HG03442 (cell line): ENCODE measurements around the gene PDS5B.

Source experiments
- ATAC-seq: cut with Tn5 transposase; IDR thresholded peaks from one replicate; pipeline ENCODE4 v1.9.1; 2021; ENCODE audit warnings: mild to moderate bottlenecking, moderate library complexity; ENCODE audit not compliant: unreplicated experiment

Gene PDS5B

GRCh38 chr13:32589471-32589870 is 3.2 kb downstream of the PDS5B start:
- ATAC-seq, result no peak

GRCh38 chr13:32590266-32590665 is 4.0 kb downstream of the PDS5B start:
- ATAC-seq, result no peak

- ATAC-seq, result no peak
Observed at GRCh38 chr13:32592082-32592481, 5.8 kb downstream of the PDS5B start.

- ATAC-seq, result no peak
Observed at GRCh38 chr13:32594157-32594738, 8.0 kb downstream of the PDS5B start.

GRCh38 chr13:32595306-32595705 is 9.1 kb downstream of the PDS5B start:
- ATAC-seq, result no peak

- no peak for ATAC-seq
Observed at GRCh38 chr13:32600890-32601289, 14.6 kb downstream of the PDS5B start.

- ATAC-seq, result no peak
Observed at GRCh38 chr13:32609428-32609827, 23.2 kb downstream of the PDS5B start.

- no peak for ATAC-seq
Observed at GRCh38 chr13:32610538-32610937, 24.3 kb downstream of the PDS5B start.

GRCh38 chr13:32610977-32611376 is 24.7 kb downstream of the PDS5B start:
- ATAC-seq, result no peak

- no peak for ATAC-seq
Observed at GRCh38 chr13:32616883-32617511, 30.7 kb downstream of the PDS5B start.

GRCh38 chr13:32622827-32623226 is 36.6 kb downstream of the PDS5B start:
- no peak for ATAC-seq

GRCh38 chr13:32624441-32624840 is 38.2 kb downstream of the PDS5B start:
- ATAC-seq, result no peak

GRCh38 chr13:32627793-32628192 is 41.5 kb downstream of the PDS5B start:
- ATAC-seq, result no peak

GRCh38 chr13:32629313-32629712 is 43.1 kb downstream of the PDS5B start:
- ATAC-seq, result no peak

- no peak for ATAC-seq
Observed at GRCh38 chr13:32629866-32630265, 43.6 kb downstream of the PDS5B start.

- ATAC-seq, result no peak
Observed at GRCh38 chr13:32632343-32632909, 46.2 kb downstream of the PDS5B start.

GRCh38 chr13:32636711-32637110 is 50.5 kb downstream of the PDS5B start:
- ATAC-seq, result no peak

GRCh38 chr13:32638739-32639138 is 52.5 kb downstream of the PDS5B start:
- no peak for ATAC-seq

- peak; percentile 65 for ATAC-seq
Observed at GRCh38 chr13:32639502-32640105, 53.4 kb downstream of the PDS5B start.

- ATAC-seq, result no peak
Observed at GRCh38 chr13:32642316-32642715, 56.1 kb downstream of the PDS5B start.

- ATAC-seq, result no peak
Observed at GRCh38 chr13:32642858-32643257, 56.6 kb downstream of the PDS5B start.

- ATAC-seq, result no peak
Observed at GRCh38 chr13:32645854-32646253, 59.6 kb downstream of the PDS5B start.
